Left lobe of liver (tissue), 2 donors: ENCODE measurements around the gene B3GALNT2. TPM values are rescaled to one million over a fixed set of nuclear protein-coding genes. Genes with fewer than 3 reads are reported as not detected.
A peak's percentile ranks its signal among the peaks of the same experiment; 100 is the strongest.
"Not testable (repeated sequence)": the region's sequence is repeated elsewhere in the genome, so short reads cannot be mapped to it uniquely, and the experiment has no call there.

ENCODE experiments used
- ATAC-seq: fragments of 200-7000 bp; cut with Tn5 transposase; one replicate; pipeline ENCODE4 v1.9.1; 2020; ENCODE audit warnings: mild to moderate bottlenecking, moderate library complexity
- DNase-seq: peaks from one replicate; pipeline ENCODE4 v3.0.0-alpha.2; 2020; ENCODE audit warnings: low spot score
- total RNA-seq: library from RNA; stranded (reverse); gene quantifications from one replicate; pipeline ENCODE4 v1.2.1, GENCODE V29; 2021
- donor health status: DM: no; HTN: no; CAD: no; lungs with moderate emphysema.
- donor health status: DM: no; HTN: yes; CAD: no.

The B3GALNT2 gene
- total RNA-seq, 1 donor from 2014 or later: 8.9 TPM

- DNase-seq (peak; percentile 100), ATAC-seq (peak; percentile 90)
Observed at GRCh38 chr1:235504494-235505222, 406 bp upstream of the B3GALNT2 start.

DNA sequence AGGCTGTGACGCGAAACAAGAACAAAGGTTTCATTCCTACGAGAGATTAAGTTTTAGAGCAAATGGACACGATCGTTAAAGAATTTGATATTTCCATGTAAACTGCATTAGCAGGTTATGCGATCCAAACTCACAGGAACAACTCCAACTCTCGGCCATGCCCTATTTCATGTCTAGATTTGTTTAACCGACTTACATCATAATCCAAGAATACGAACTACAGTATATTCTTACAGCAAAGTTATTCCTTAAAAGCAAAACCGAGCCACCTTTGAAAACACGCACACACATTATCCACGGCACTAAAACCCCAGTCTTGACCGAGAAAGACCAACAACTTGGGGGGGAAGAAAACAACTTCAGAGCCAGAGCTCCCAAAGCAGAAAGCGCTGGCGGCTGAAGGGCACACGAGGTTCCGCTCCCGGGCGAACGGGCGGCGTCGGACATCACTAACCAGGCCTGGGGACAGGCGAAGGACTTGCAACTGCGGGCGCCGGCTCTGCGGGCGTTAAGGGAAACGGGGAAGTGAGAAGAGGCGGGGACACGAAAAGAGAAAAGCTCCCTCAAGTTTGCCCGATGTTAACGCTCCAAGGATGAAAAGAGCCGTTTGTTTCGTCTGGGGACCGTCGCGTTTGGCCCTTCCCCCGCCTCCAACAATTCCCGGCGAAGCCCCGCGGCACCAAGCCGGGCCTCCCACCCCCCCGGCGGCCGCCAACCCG lies 690 bp downstream of the B3GALNT2 start:
- DNase-seq (peak; percentile 66), ATAC-seq (peak; percentile 21)

GRCh38 chr1:235502601-235503402 lies 1.4 kb downstream of the B3GALNT2 start:
- ATAC-seq (no peak), DNase-seq (no peak)

DNA sequence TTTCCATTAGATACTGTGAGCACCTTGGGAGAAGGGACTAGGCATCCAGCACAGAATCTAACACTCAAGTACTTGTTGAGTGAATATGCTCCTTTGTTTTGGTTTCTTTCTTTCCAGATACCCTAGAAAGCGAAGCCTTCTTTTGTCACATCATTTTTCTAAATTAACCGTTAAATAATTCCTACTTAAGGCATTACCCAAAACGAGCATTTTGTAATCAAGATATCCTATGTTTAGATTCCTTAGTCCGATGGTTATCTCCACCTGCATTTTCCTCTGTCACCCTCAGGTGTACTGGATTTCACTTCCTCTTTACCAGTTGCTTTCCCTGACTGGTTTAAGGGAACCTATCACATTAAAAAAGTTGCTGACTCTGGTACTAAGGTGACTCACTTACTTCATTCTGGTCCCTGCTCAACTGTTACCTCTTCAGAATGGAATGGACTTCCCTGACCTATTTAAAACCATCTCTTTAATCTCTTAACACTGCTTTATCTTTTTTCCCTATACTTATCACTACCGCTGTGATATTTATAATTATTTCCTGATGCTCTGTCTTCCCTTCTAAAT lies 3.2 kb downstream of the B3GALNT2 start:
- DNase-seq (no peak), ATAC-seq (no peak)

- DNase-seq (no peak), ATAC-seq (no peak)
Observed at GRCh38 chr1:235495551-235495950, 8.7 kb downstream of the B3GALNT2 start.

DNA sequence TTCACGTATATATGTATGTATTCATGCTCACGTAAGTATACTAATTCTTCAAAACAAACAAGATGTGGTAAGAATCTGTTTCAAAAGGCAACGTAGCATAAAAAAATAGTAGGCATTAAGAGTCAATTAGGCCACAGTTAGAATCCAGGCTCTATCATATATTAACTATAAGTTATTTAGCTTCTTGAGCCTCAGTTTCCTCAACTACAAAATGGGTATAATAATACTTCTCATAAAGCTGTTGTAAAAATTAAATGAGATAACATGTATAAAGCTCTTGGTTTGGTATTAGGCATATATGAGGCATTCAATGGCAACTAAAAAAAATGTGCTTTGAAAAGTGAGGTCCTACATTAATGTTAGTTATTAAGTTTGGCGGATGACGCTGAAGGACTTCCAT lies 9.2 kb downstream of the B3GALNT2 start:
- DNase-seq (no peak), ATAC-seq (no peak)

DNA sequence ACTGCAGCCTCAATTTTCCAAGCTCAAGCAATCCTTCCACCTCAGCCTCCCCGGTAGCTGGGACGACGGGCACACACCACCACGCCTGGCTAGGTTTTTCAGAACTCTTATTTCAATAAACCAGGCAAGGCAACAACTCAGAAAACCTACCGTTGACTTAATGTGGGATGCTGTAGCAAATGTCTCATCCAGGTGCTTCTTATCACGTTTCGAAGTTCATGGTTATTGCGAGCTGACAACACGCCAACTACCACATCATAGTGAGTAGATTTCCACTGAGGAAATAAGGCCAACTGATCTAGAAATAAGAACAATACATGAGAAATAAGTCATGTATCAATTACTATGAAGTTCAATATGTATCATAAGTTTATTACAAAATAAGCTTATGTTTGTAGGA lies 9.7 kb downstream of the B3GALNT2 start:
- ATAC-seq (no peak), DNase-seq (no peak)

- DNase-seq: no peak
- ATAC-seq: no peak
Observed at GRCh38 chr1:235491644-235492043, 12.6 kb downstream of the B3GALNT2 start.

- DNase-seq: no peak
- ATAC-seq: no peak
Observed at GRCh38 chr1:235486321-235486720, 17.9 kb downstream of the B3GALNT2 start.

GRCh38 chr1:235485558-235485957 lies 18.7 kb downstream of the B3GALNT2 start:
- ATAC-seq (no peak), DNase-seq (no peak)

- ATAC-seq (no peak), DNase-seq (no peak)
Observed at GRCh38 chr1:235483090-235483489, 21.2 kb downstream of the B3GALNT2 start.

GRCh38 chr1:235473806-235474205 lies 30.4 kb downstream of the B3GALNT2 start:
- DNase-seq (no peak), ATAC-seq (no peak)

DNA sequence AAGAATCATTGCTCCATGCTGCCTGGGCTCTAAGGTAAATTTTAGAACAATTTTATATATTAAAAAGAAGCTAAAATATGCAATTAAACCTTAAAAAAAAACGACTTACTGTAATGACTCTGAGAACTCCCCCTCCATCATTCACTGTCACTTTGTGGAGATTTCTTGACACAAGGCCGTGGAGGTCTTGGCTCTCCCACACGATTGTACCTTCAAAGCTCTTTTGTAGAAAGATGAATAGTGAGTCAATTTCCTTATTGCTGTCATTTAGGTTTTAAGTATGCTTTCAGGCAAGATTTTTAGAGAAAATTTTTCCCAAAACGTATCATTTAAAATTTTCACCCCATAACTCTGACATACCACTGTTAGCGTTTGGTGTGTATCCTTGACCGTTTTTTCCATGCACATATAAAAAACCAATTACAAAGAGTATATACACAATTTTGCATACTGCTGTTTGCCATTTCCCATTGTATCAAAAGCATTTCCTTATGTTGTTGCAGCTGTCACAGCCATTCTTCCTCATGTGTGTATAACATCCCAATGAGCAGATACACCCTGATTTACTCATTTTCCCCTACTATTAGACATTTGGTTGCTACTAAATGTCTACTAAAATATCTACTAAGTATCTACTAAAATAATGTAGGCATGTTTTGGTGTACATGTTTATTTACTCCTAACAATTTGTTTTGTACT lies 33.4 kb downstream of the B3GALNT2 start:
- ATAC-seq (no peak), DNase-seq (no peak)

GRCh38 chr1:235469897-235470296 lies 34.4 kb downstream of the B3GALNT2 start:
- DNase-seq, ATAC-seq: not testable (repeated sequence)

- DNase-seq: no peak
- ATAC-seq: no peak
Observed at GRCh38 chr1:235468970-235469369, 35.3 kb downstream of the B3GALNT2 start.

DNA sequence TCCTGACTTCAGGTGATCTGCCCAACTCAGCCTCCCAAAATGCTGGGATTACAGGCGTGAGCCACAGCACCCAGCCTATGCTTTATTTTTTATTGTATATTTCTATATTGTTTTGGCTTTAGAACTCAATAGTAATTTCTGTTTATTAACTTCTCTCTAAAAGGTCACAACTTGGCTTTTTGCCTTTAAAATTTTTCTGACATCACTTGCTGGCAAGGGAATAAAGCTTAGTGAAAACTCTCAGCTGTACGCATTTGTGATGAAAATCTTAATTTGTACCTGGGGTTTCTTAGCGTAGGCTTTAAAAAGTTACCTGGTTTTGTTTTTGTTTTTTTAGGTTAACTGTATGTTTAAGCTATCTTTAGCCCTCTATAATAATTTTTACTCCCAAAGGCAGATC lies 36.2 kb downstream of the B3GALNT2 start:
- ATAC-seq (no peak), DNase-seq (no peak)

- DNase-seq (no peak), ATAC-seq (no peak)
Observed at GRCh38 chr1:235465066-235465465, 39.2 kb downstream of the B3GALNT2 start.

DNA sequence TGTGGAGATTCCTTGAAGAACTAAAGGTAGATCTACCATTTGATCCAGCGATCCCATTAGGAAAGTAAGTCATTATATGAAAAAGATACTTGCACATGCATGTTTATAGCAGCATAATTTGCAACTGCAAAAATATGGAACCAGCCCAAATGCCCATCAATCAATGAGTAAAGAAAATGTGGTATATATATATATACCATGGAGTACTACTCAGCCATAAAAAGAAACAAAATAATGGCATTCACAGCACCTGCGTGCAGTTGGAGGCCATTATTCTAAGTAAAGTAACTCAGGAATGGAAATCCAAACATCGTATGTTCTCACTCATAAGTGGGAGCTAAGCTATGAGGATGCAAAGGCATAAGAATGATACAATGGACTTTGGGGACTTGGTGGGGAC lies 41.4 kb downstream of the B3GALNT2 start:
- DNase-seq, ATAC-seq: not testable (repeated sequence)

- no peak for ATAC-seq
- no peak for DNase-seq
Observed at GRCh38 chr1:235461954-235462353, 42.3 kb downstream of the B3GALNT2 start.

DNA sequence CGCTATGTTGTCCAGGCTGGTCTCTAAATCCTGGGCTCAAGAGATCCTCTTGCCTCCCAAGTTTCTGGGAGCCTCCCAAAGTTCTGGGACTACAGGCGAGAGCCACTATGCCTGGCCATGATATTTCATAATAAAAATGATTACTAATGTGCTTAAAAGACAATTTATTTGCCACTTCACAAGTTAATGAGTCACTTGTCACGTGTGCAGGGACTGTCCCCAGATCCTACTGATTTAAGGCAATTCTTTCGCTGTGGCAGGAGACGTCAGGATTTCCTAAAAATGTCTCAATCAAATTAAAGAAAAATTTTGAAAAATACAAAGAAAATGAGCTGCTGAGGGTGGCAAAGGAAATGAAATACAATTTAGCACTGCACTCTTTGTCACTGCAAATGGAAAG lies 43.5 kb downstream of the B3GALNT2 start:
- DNase-seq (no peak), ATAC-seq (no peak)

- not testable (repeated sequence) for DNase-seq, ATAC-seq
Observed at GRCh38 chr1:235457856-235458255, 46.4 kb downstream of the B3GALNT2 start.
